Stimulated activated CD4-positive, alpha-beta T cell treated with anti-CD3 and anti-CD28 coated beads, Interleukin-12 subunit alpha, Interleukin-12 subunit beta, amount 100 ng/mL, for 4 hours (primary cell): ENCODE measurements around the gene FOXO6.

Experiments
- DNase-seq: peaks from one replicate; pipeline ENCODE4 v3.0.0-alpha.2; 2020

Gene FOXO6

GRCh38 chr1:41428738-41429640 is 67.8 kb downstream of the FOXO6 start:
- DNase-seq = no peak

DNA sequence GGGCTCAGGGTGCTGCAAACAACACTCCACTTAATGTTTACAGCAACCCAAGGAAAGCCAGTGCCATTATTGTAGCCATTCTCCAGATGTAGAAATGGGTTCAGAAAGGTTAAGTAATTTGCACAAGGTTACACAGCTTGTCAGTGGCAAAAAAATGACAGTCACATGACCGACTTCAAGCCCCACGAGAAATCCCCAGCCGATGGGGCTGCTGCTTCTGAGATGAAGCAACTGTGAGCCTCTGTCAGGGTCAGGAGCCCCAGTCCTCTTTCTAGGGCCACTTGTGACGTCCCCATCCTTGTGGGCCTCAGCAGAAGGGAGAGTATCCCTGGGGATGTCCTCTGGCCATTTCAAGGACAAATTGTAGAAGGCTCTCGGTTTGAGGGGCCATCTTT is 68.4 kb downstream of the FOXO6 start:
- DNase-seq = no peak

DNA sequence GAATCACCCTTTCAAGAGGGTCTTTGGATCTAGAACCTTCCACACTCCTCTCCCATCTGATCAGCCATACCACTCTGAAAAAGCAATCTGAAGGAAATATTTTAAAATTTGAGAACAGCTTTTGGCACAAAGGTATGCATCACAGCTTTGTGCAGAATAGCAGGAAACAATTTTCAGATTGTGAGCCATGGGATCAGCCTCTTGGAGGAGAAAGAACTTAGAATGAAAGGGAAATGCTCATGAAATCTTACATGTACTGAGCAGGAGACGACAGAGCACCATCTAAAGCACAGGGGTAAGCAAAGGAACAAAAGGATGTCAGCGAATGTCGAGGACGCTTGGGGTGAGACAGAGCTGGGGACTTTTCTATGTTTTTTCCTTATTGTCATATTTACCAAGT is 68.8 kb downstream of the FOXO6 start:
- no peak for DNase-seq

DNA sequence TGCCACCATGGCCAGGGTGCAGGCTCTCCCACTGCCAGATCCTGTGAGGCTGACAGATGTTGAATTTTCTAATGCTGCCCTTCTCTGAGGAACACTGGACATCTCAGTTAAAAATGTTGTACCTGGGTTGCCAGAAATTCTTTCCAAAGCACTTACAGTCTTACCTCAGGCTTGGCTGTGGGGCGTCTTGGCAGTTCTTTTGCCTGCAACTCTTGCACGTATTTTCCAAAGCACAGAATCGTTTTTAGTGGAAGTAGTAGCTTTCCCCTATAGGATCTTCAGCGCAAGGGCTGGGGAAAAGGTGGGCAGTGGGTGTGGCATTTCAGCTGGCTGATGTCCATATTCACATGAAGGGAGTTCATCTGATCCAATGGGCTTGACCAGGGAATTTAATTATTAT is 69.3 kb downstream of the FOXO6 start:
- no peak for DNase-seq

DNA sequence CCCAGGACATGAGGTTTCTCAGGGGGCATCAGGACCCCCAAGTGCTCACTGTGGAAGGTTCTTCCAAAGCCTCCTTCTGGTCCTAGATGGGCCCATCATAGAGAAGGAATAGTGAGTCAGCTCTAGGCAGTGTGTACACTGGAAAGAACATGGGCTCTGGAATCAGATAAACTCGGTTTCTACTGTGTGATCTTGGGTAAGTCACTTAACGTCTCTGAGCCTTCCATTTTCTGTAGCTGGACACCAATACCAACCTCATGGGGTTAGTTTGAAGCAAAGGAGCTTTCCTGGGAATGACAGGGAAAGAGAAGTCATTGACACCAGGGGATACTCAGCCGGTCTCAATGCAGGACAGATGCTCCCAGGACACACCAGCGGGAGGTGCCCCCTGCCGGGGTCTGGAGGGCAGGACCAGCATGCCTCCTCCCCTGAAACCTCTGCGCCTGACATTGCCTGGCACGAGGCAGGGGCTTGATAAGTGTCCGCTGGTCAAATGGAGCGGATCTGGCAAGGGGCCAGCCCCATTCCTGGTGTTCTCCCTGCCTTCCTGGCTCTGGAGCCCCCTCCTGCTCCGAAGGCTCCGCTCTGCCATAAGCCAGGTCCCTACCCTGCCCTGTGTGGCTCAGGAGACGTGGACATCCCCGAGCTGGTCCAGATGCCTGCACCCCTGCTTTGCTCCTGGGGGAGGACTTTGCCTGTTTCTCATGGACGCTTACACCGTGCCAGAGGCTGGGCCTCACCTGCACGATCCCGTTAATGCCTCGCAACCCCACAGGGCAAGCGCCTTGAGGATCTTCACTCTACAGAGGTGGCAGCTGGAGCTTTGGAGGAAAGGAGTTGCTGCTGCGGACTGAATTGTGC is 70.5 kb downstream of the FOXO6 start:
- DNase-seq = no peak
